ENCODE data around the gene UBA1. TPM values are rescaled to one million over a fixed set of nuclear protein-coding genes. Genes with fewer than 3 reads are reported as not detected.

UBA1 gene
- total and polyA plus RNA-seq, 2 donors (not counting 3 experiments of a cell fraction or from before 2014, with no cell fraction given): 237 to 297 TPM

- H2AFZ ChIP-seq (ENCODE audit: low read depth, low read length): no peak overlapping the region
- H3K79me2 ChIP-seq (ENCODE audit: control insufficient read depth, insufficient read depth, low read length): no peaks in the 10 kb centered on the region
- no peaks in the 10 kb centered on the region for H3K27me3 ChIP-seq (ENCODE audit: control insufficient read depth in 2 of 2, insufficient read depth in 2 of 2, low read length in 2 of 2)
- no peak overlapping the region for H3K4me3 ChIP-seq (replicated peaks in 1 of 3; ENCODE audit: insufficient read depth in 1 of 3, low read depth in 1 of 3, low read length in 3 of 3)
- H4K20me1 ChIP-seq (replicated peaks; ENCODE audit: control insufficient read depth, extremely low read depth, insufficient read depth, low read length): no peaks in the 10 kb centered on the region
- CTCF ChIA-PET: interaction anchor here (1.9 kb wide), 1 partner anchor 174 kb away, joined by 4 read pairs; no protein-coding TSS in a partner anchor
- no peaks in the 10 kb centered on the region for H3K9me3 ChIP-seq (replicated peaks; ENCODE audit: control insufficient read depth, insufficient read depth, low read length)
- DNase-seq (ENCODE audit: low read depth, low spot score) (no peak), FAIRE-seq (no peak)
- no TSS peak for BruUV-seq (replicated peaks)
- no peaks in the 10 kb centered on the region for H3K4me1 ChIP-seq (ENCODE audit: control insufficient read depth, extremely low read depth, insufficient read depth, low read length)
- H3K36me3 ChIP-seq (ENCODE audit: control insufficient read depth in 2 of 2, extremely low read depth in 1 of 2, insufficient read depth in 2 of 2, low read length in 2 of 2): peaks cover 15 to 57% of the 10 kb centered on the region in 2 experiments
- intact Hi-C loops (cut with micrococcal nuclease) (no loop called here), dilution Hi-C loops (cut with MboI; ENCODE audit: extremely low pct_ligation_motif_present, low sequenced_read_pairs) (no loop called here)
- TF ChIP-seq POLR2AphosphoS5 (IDR thresholded peaks at IDR 0.05; ENCODE audit: insufficient read depth, low read depth, low read length) (no peak), POLR2A (IDR thresholded peaks at IDR 0.05; ENCODE audit: low read depth, low read length) (no peak), JUN (IDR thresholded peaks at IDR 0.05; ENCODE audit: borderline replicate concordance, insufficient read depth, insufficient read length, low read depth) (no peak), FOS (IDR thresholded peaks at IDR 0.05; ENCODE audit: borderline replicate concordance, insufficient read depth, low read length) (no peak), CTCF (IDR thresholded peaks at IDR 0.05; ENCODE audit: extremely low read depth in 1 of 2, insufficient read depth in 1 of 2, low read depth in 1 of 2, low read length in 2 of 2) (no peak), MYC (IDR thresholded peaks at IDR 0.05; ENCODE audit: low read depth, low read length) (no peak), GATA2 (IDR thresholded peaks at IDR 0.05; ENCODE audit: insufficient read depth, insufficient read length, low read depth, low read length) (no peak), EZH2 (IDR thresholded peaks at IDR 0.05; ENCODE audit: borderline replicate concordance, low read depth, low read length, severe bottlenecking) (no peak)
- H3K27ac ChIP-seq (ENCODE audit: insufficient read depth, low read depth, low read length): no peak overlapping the region
- POLR2A ChIA-PET: no interaction called here
- H3K9ac ChIP-seq (replicated peaks; ENCODE audit: extremely low read depth, insufficient read depth, low read length): no peak overlapping the region
- no peaks in the 10 kb centered on the region for H3K9me1 ChIP-seq (replicated peaks; ENCODE audit: control insufficient read depth, extremely low read depth, insufficient read depth, low read length)
- no peak overlapping the region for H3K4me2 ChIP-seq (ENCODE audit: insufficient read depth, low read length)
Measured at GRCh38 chrX:47210661-47211425, 17.2 kb downstream of the UBA1 start.

Data from endothelial cell of umbilical vein (primary cell).